GM19193 (cell line): ENCODE data around the gene IDNK.

Experiments used
- POLR2A ChIP-seq: IDR thresholded peaks from 4 replicates; pipeline ENCODE4 v1.6.1; 2011; ENCODE audit not compliant: insufficient read depth, insufficient read length; ENCODE audit errors: extremely low read depth

IDNK gene

DNA sequence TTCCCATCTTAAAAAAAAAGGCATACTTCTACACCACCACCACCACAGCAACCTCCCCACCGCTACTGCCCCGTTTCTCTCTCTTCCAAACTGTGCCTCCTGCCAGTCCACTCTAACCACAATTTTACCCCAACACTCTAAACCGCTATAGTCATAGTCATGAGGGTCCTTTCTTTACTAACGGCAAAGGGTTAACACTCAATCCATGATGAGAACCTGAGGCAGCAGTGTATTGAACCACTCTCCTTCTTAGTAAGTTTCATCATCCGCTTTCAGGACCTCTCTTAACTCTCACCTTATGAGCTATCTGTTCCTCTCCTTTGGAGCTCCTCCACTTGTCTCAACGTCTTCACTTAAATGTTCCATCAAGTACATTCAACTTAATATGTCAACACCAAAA lies 34.0 kb downstream of the IDNK start:
- no peak for TF ChIP-seq POLR2A

DNA sequence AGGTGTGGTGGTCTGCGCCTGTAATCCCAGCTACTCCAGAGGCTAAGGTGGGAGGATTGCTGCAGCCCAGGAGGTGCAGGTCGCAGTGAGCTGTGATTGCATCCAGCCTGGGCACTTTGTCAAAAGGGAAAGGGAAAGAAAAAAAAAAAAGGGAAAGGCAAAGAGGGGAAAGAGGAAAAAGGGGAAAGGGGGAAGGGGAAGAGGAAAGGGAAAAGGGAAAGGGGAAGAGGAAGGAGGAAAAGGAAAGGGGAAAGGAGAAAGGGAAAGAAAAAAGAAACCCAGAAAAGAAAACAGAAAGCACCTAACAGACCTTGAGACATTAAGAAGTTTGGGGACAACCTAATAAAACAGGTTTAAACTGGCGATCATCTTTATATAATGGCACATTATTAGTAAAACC lies 40.0 kb downstream of the IDNK start:
- no peak for TF ChIP-seq POLR2A

DNA sequence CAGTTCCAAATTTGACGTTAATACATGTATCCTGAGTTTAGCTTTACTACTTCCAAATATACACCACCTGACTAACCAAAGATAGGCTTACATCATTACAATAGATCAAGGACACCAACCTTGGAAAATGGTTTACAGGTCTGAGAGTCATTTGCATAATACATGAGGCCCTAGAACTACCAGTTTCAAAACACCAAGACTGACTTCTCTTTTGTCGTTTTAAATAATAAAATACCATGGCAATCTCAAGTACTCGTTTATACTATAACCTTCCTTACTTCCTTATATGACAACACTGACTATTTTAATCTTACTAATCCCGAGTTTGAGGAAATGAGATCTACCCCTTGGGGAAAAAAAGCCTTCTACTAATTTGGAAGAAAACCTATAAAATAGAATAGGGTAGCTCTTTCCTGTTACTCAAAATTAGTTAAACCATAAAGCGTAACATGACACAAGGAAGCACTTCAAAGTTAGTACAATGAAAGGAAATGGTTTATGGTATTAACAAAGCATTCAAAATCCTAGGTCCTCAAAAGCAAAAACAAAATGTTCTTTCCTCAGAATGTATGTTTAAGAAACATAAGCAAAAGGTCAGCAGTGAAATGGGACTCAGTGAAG lies 42.7 kb downstream of the IDNK start:
- TF ChIP-seq POLR2A = no peak

DNA sequence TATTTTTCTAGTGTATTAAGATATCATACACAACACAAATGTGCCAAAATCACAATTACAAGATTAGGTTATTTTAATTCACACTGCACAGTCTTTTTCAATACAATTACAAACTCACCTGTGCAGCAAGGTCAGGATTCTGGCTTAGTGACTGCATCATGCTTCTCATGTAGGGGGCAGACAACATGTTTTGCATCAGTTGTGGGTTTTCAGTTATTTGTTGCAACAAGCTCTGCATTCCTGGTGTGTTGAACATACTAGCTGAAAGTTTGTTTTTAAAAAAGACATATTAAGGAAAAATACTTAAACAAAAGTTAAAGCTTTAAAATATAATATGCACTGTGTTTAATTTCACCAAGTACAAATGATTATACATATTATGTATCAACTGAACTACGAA lies 46.1 kb downstream of the IDNK start:
- TF ChIP-seq POLR2A = no peak

DNA sequence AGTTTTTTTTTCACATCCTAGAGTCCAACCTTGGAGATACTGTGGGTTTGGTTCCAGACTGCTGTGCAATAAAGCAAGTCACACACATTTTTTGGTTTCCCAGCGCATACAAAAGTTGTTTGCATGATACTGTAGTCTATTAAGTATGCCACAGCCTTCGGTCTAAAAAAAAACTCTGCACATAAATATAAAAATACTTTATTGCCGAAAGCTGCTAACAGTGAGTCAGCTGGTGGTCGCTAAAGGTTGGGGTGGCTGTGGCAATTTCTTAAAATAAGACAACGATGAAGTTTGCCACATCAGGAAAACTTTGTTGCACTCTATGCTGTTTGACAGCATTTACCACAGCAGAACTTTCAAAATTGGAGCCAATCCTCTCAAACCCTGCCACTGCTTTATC lies 47.4 kb downstream of the IDNK start:
- TF ChIP-seq POLR2A = no peak

DNA sequence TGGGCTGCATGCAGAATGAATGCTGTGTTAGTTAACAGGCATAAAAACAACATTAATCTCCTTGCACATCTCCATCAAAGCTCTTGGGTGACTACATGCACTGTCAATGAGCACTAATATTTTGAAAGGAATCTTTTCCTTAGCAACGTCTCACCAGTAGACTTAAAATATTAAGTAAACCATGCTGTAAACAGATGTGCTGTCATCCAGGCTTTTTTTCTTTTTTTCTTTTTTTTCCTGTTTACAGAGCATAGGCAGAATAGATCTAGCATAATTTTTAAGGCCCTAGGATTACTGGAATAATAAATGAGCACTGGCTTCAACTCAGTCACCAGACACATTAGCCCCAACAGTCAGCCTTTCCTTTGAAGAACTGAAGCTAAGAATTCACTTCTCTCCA lies 48.5 kb downstream of the IDNK start:
- TF ChIP-seq POLR2A = no peak

DNA sequence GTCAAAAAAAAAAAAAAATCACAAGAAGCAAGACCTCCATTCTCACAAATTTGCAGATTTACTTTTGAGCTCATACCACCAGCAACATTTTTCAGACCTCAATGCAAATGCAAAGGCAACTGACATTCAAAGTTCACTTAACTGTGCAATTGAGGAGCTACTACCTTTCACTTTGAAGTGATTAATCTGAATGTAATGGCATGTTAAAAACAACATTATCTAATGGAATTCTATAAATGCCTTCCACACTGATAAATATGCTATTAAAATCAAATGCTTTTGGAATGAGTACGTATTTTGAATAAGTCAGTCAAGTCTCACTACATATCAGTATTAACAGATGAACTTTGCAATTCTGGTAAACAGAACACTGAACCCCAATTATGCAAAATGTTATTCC lies 52.5 kb downstream of the IDNK start:
- no peak for TF ChIP-seq POLR2A

DNA sequence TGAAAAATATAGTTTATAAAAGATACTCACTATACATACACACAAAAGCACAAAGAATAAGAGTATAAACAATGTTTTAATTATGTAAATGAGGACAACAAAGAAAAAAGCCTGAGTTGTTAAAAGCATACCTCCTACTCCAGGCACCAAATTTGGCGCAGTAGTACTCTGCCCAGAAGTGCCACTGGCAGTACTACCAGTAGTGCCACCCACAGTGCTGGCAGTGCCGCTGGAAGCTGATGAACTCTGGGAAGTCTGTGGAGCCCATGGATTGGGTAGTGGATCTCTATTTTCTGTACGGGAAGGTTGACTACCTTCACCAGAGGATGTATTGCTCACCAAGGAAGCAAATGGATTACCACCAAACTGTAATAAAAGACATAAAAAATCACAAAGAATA lies 54.7 kb downstream of the IDNK start:
- TF ChIP-seq POLR2A = no peak

DNA sequence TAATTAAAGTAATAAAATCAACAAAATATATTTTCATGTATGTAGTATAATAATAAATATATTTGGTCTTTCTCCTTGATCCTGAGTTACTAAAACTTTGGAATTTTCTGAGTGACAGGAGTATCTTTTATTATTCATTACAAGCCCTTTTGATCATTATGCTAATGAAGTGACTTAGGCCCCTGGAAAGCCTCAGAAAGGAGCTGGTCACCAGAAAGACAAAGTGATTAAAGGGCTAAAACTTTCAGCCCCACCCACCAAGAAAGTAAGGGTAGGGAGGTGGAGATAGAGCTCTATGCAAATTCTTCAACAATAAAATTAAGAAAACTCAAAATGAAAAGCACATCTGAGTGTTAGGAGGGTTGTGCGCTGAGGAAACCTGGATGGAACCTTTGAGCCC lies 57.3 kb downstream of the IDNK start:
- TF ChIP-seq POLR2A = no peak

DNA sequence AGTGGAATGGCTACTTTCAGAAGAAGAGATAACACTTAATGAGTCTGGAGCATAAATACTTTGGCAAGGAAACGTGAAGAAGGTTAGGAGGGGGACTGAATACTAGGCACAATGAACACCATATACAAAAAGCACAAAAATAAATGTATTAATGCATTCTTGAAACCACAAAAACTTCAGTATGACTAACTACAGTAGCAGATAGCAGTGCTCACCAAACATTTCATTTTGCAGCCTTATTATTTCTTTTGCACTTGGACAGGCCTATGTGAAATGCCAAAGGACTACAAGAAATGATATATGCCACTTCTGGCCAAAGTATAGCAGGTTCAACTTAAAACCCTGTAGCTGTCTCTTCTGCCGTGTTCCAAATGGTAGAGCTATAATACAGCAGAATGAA lies 58.5 kb downstream of the IDNK start:
- TF ChIP-seq POLR2A = no peak

DNA sequence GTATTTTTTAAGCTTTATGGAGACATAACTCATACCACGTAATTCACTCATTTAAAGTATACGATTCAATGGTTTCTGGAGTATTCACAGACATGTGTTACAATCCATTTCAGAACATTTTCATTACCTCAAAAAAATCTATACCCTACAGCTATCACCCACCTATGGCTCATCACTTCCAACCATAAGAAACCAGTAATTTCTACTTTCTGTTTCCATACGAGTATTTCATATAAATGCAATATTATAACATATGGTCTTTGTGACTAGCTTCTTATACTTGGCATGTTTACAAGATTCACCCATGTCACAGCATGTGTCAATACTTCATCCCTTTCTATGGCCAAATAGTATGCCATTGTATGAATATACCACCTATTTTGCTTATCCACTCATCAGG lies 66.0 kb downstream of the IDNK start:
- no peak for TF ChIP-seq POLR2A

DNA sequence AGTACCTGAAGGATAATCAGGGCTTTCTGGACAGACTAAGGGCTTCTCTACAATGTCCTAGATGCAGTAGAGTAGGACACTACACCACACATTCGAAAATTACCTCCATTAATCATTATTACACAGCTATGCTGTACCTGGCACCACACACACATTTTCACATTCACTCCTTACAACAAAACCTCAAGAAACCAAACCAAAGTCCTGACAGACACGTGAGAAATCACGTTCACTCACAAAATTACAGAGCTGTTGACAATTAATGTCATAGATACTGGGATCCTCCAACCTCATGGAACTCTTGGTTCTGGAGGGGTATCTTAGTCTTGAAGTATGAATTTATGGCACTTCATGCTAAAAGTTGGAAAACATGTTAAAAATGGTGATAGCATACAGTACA lies 68.5 kb downstream of the IDNK start:
- no peak for TF ChIP-seq POLR2A
